Muscle of arm (tissue), 12 donors: ENCODE data around the gene CDC42EP5. TPM values are rescaled to one million over a fixed set of nuclear protein-coding genes. Genes with fewer than 3 reads are reported as not detected.
A peak's percentile ranks its signal among the peaks of the same experiment; 100 is the strongest.
"Not testable (repeated sequence)": the region's sequence is repeated elsewhere in the genome, so short reads cannot be mapped to it uniquely, and the experiment has no call there.

ENCODE experiments used
- DNase-seq: peaks from one replicate; pipeline ENCODE4 v3.0.0-alpha.2; 2013
- polyA plus RNA-seq, 12 donors: library from polyadenylated mRNA; unstranded; fragments of 120-200 nt; gene quantifications; one replicate each; pipeline ENCODE4 v1.2.1, GENCODE V29; 2013; ENCODE audit not compliant: insufficient read length in 12 of 12

Gene CDC42EP5
- polyA plus RNA-seq, 12 donors: 15.8 to 57.2 (median 29.4) TPM; not detected in 1

- no peak for DNase-seq
These were observed 21.0 kb upstream of the CDC42EP5 start for GRCh38 chr19:54493967-54494585.

GRCh38 chr19:54493056-54493455 lies 20.0 kb upstream of the CDC42EP5 start:
- not testable (repeated sequence) for DNase-seq

- DNase-seq: no peak
These were observed 19.5 kb upstream of the CDC42EP5 start for GRCh38 chr19:54492568-54492967.

- DNase-seq: no peak
These were observed 16.7 kb upstream of the CDC42EP5 start for GRCh38 chr19:54489766-54490165.

- no peak for DNase-seq
These were observed 16.2 kb upstream of the CDC42EP5 start for GRCh38 chr19:54489341-54489740.

- no peak for DNase-seq
These were observed 12.8 kb upstream of the CDC42EP5 start for GRCh38 chr19:54485851-54486250.

GRCh38 chr19:54484451-54484850 lies 11.4 kb upstream of the CDC42EP5 start:
- DNase-seq: no peak

GRCh38 chr19:54482889-54483288 lies 9.8 kb upstream of the CDC42EP5 start:
- no peak for DNase-seq

GRCh38 chr19:54481326-54481930 lies 8.3 kb upstream of the CDC42EP5 start:
- peak; percentile 59 for DNase-seq

GRCh38 chr19:54480051-54480450 lies 7.0 kb upstream of the CDC42EP5 start:
- no peak for DNase-seq

- no peak for DNase-seq
These were observed 5.7 kb upstream of the CDC42EP5 start for GRCh38 chr19:54478677-54479266.

- DNase-seq: no peak
These were observed 4.6 kb upstream of the CDC42EP5 start for GRCh38 chr19:54477650-54478049.

GRCh38 chr19:54475706-54476105 lies 2.6 kb upstream of the CDC42EP5 start:
- no peak for DNase-seq

- no peak for DNase-seq
These were observed 836 bp upstream of the CDC42EP5 start for GRCh38 chr19:54473892-54474372.

GRCh38 chr19:54470991-54471782 lies 1.9 kb downstream of the CDC42EP5 start:
- DNase-seq: peak; percentile 52

- no peak for DNase-seq
These were observed 2.7 kb downstream of the CDC42EP5 start for GRCh38 chr19:54470276-54470887.

GRCh38 chr19:54469496-54469934 lies 3.6 kb downstream of the CDC42EP5 start:
- DNase-seq: no peak

- not testable (repeated sequence) for DNase-seq
These were observed 7.0 kb downstream of the CDC42EP5 start for GRCh38 chr19:54466110-54466480.

GRCh38 chr19:54465426-54466109 lies 7.5 kb downstream of the CDC42EP5 start:
- DNase-seq: no peak

GRCh38 chr19:54464630-54465425 lies 8.3 kb downstream of the CDC42EP5 start:
- DNase-seq: peak; percentile 68
